ENCODE measurements around the gene TCAP.

DNA sequence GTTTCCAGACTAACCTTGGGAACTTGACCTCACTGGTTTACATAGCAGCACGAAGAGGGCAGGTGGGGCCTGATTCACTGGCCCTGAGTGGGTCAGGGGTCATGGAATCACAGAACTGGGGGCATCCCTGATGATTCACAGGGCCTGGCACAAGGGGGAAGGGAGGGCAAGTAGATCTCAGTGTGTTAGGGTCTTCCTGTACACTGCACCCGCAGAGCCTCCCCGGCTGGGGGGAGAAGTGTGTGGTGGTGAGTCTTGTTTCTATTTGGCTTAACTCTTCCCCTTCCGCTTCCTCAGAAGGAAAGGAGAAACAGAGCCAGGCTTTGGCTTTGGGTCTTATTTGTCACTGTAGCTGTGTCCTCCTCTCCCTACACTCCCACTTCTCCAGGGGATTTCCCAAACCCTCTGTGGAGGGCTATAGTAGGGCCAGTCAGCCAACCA, 24.5 kb upstream of the TCAP start:
- TF ChIP-seq, protein P1, sequence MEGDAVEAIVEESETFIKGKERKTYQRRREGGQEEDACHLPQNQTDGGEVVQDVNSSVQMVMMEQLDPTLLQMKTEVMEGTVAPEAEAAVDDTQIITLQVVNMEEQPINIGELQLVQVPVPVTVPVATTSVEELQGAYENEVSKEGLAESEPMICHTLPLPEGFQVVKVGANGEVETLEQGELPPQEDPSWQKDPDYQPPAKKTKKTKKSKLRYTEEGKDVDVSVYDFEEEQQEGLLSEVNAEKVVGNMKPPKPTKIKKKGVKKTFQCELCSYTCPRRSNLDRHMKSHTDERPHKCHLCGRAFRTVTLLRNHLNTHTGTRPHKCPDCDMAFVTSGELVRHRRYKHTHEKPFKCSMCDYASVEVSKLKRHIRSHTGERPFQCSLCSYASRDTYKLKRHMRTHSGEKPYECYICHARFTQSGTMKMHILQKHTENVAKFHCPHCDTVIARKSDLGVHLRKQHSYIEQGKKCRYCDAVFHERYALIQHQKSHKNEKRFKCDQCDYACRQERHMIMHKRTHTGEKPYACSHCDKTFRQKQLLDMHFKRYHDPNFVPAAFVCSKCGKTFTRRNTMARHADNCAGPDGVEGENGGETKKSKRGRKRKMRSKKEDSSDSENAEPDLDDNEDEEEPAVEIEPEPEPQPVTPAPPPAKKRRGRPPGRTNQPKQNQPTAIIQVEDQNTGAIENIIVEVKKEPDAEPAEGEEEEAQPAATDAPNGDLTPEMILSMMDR (IDR thresholded peaks at IDR 0.05): no peak
- TF ChIP-seq POLR2A (IDR thresholded peaks at IDR 0.05): no peak
